ENCODE results near the gene PPP1R18.

Gene PPP1R18

DNA sequence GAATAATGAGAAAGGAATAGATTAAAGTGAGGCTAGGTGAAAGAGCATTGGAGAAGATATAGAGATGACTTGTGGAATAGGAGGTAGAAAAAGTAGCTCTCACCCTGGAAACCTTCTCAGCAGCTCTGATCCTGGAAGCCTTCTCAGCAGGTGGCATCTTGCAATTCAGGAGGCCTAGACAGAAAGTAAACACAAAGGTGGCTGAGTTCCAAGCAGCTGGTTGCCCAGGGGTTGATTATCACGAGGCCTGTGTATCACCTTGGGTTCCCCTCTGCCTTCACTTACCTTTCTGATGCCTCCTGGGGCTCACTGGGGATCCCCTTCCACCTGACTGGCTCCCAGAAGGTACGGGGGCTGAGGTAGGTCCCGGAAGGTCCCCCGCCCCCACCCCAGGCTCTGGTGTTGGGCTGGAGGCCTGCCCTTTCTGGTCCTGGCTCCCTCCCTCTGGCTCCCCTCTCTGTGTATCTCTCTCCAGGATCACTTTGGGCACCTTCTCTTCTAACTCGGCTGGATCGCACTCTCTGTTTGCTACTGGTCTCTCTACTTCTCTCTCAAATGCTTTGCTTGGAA, 20.9 kb upstream of the PPP1R18 start:
- Histone ChIP-seq H3K14ac (ENCODE audit: low read length in 2 of 2) (no peak overlapping the region), H4K8ac (ENCODE audit: low read length) (no peak overlapping the region), H3K36me3 (ENCODE audit: control insufficient read depth in 1 of 2, insufficient read depth in 2 of 2, low read depth in 1 of 2, low read length in 2 of 2) (peaks cover 49 to 85% of the 10 kb centered on the region in 2 experiments), H2AK5ac (ENCODE audit: low read length, severe bottlenecking) (peak overlapping the region; percentile 84), H3K79me1 (replicated peaks; ENCODE audit: low read length, poor library complexity, severe bottlenecking) (peaks cover 12% of the 10 kb centered on the region), H2BK12ac (ENCODE audit: low read length in 2 of 2) (no peak overlapping the region), H2BK15ac (ENCODE audit: low read depth, poor library complexity, severe bottlenecking) (no peak overlapping the region), H2BK120ac (ENCODE audit: low read depth, low read length) (no peak overlapping the region), H3K4me1 (ENCODE audit: control insufficient read depth, insufficient read depth, low read depth, low read length) (peaks cover 13% of the 10 kb centered on the region), H3K18ac (ENCODE audit: low read depth in 1 of 2, low read length in 2 of 2) (no peak overlapping the region), H3K4ac (ENCODE audit: low read depth in 1 of 2, low read length in 2 of 2) (no peak overlapping the region), H4K91ac (ENCODE audit: low read length) (no peak overlapping the region), H3K4me3 (ENCODE audit: insufficient read depth in 1 of 2, low read depth in 1 of 2, low read length in 2 of 2) (no peak overlapping the region), H2AFZ (ENCODE audit: low read depth, low read length) (no peak overlapping the region), H3K9me3 (ENCODE audit: control insufficient read depth, low read length) (no peaks in the 10 kb centered on the region), H3K4me2 (ENCODE audit: low read length, poor library complexity, severe bottlenecking) (no peak overlapping the region), H3K27me3 (ENCODE audit: control insufficient read depth in 1 of 2, insufficient read depth in 1 of 2, low read length in 2 of 2) (no peaks in the 10 kb centered on the region), H2BK5ac (ENCODE audit: low read depth, low read length, poor library complexity, severe bottlenecking) (peak overlapping the region; percentile 54), H3K23ac (ENCODE audit: low read length in 2 of 2) (no peak overlapping the region), H3K27ac (ENCODE audit: low read length, poor library complexity, severe bottlenecking) (peak overlapping the region; percentile 52), H3K9ac (ENCODE audit: low read length) (no peak overlapping the region)
- 86% methylated on average over 6 of the region's 6 CpGs for WGBS
- DNase-seq = no peak

DNA sequence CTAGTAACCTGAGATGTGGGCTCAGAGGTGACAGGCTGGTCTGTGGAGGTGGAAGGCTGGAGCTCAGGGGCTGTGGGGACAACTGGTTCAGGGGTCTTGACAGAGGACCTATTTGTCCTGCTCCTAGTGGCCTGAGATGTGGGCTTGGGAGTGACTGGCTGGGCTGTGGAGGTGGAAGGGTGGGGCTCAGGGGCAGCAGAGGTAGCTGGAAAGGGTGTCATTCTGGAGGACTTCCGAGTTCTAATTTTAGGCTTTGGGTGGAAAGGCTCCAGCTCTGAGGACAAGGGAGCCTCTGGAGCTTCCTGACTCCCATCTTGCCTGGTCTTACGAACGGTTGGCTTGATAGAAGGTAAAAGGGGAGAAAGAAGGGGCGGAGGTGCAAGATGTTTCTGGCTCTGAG, 19.2 kb upstream of the PPP1R18 start:
- no peak overlapping the region for H3K23ac ChIP-seq (ENCODE audit: low read length in 2 of 2)
- H3K18ac ChIP-seq (ENCODE audit: low read depth in 1 of 2, low read length in 2 of 2) = no peak overlapping the region
- H2AK5ac ChIP-seq (ENCODE audit: low read length, severe bottlenecking) = peak overlapping the region; percentile 1
- no peak overlapping the region for H3K4me2 ChIP-seq (ENCODE audit: low read length, poor library complexity, severe bottlenecking)
- no peak overlapping the region for H3K4me3 ChIP-seq (ENCODE audit: insufficient read depth in 1 of 2, low read depth in 1 of 2, low read length in 2 of 2)
- H2BK12ac ChIP-seq (ENCODE audit: low read length in 2 of 2) = no peak overlapping the region
- no peaks in the 10 kb centered on the region for H3K27me3 ChIP-seq (ENCODE audit: control insufficient read depth in 1 of 2, insufficient read depth in 1 of 2, low read length in 2 of 2)
- DNase-seq = no peak
- WGBS = 97% methylated on average over 4 of the region's 4 CpGs
- no peaks in the 10 kb centered on the region for H3K9me3 ChIP-seq (ENCODE audit: control insufficient read depth, low read length)
- H2BK5ac ChIP-seq (ENCODE audit: low read depth, low read length, poor library complexity, severe bottlenecking) = no peak overlapping the region
- H3K4me1 ChIP-seq (ENCODE audit: control insufficient read depth, insufficient read depth, low read depth, low read length) = peaks cover 13% of the 10 kb centered on the region
- no peak overlapping the region for H2BK15ac ChIP-seq (ENCODE audit: low read depth, poor library complexity, severe bottlenecking)
- no peak overlapping the region for H3K14ac ChIP-seq (ENCODE audit: low read length in 2 of 2)
- no peak overlapping the region for H4K8ac ChIP-seq (ENCODE audit: low read length)
- H2AFZ ChIP-seq (ENCODE audit: low read depth, low read length) = no peak overlapping the region
- no peak overlapping the region for H3K9ac ChIP-seq (ENCODE audit: low read length)
- H3K36me3 ChIP-seq (ENCODE audit: control insufficient read depth in 1 of 2, insufficient read depth in 2 of 2, low read depth in 1 of 2, low read length in 2 of 2) = peaks cover 33 to 69% of the 10 kb centered on the region in 2 experiments
- H3K4ac ChIP-seq (ENCODE audit: low read depth in 1 of 2, low read length in 2 of 2) = no peak overlapping the region
- H3K27ac ChIP-seq (ENCODE audit: low read length, poor library complexity, severe bottlenecking) = no peak overlapping the region
- no peak overlapping the region for H2BK120ac ChIP-seq (ENCODE audit: low read depth, low read length)
- no peak overlapping the region for H4K91ac ChIP-seq (ENCODE audit: low read length)
- H3K79me1 ChIP-seq (replicated peaks; ENCODE audit: low read length, poor library complexity, severe bottlenecking) = peaks cover 2% of the 10 kb centered on the region

DNA sequence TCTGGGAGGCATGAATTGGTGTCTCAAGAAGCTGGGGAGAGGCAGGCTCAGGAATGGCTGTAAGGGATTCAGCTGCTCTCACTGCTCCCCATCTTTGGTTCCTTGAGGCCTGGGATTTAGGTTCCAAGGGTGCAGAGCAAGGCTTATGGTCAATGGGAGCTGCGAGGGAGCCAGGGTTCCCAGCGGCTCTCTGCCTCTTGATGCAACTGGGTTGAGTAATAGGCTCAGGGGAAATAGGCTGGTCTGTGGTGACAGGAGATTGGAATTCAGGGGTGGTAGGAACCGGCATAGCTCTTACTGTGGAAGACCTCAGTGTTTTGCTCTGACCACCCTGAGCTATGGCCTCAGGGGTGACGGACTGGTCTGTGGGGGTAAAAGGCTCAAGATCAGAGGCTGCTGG, 17.4 kb upstream of the PPP1R18 start:
- Histone ChIP-seq H3K23ac (ENCODE audit: low read length in 2 of 2) (no peak overlapping the region), H2BK120ac (ENCODE audit: low read depth, low read length) (no peak overlapping the region), H3K18ac (ENCODE audit: low read depth in 1 of 2, low read length in 2 of 2) (no peak overlapping the region), H2BK15ac (ENCODE audit: low read depth, poor library complexity, severe bottlenecking) (no peak overlapping the region), H3K4me1 (ENCODE audit: control insufficient read depth, insufficient read depth, low read depth, low read length) (peaks cover 8% of the 10 kb centered on the region), H3K14ac (ENCODE audit: low read length in 2 of 2) (no peak overlapping the region), H4K8ac (ENCODE audit: low read length) (no peak overlapping the region), H2AFZ (ENCODE audit: low read depth, low read length) (no peak overlapping the region), H2BK5ac (ENCODE audit: low read depth, low read length, poor library complexity, severe bottlenecking) (no peak overlapping the region), H2AK5ac (ENCODE audit: low read length, severe bottlenecking) (no peak overlapping the region), H3K4me3 (ENCODE audit: insufficient read depth in 1 of 2, low read depth in 1 of 2, low read length in 2 of 2) (no peak overlapping the region), H2BK12ac (ENCODE audit: low read length in 2 of 2) (no peak overlapping the region), H3K27ac (ENCODE audit: low read length, poor library complexity, severe bottlenecking) (no peak overlapping the region), H3K9ac (ENCODE audit: low read length) (no peak overlapping the region), H3K4me2 (ENCODE audit: low read length, poor library complexity, severe bottlenecking) (no peak overlapping the region), H4K91ac (ENCODE audit: low read length) (no peak overlapping the region), H3K4ac (ENCODE audit: low read depth in 1 of 2, low read length in 2 of 2) (no peak overlapping the region), H3K27me3 (ENCODE audit: control insufficient read depth in 1 of 2, insufficient read depth in 1 of 2, low read length in 2 of 2) (no peaks in the 10 kb centered on the region), H3K79me1 (replicated peaks; ENCODE audit: low read length, poor library complexity, severe bottlenecking) (peaks cover 1% of the 10 kb centered on the region), H3K9me3 (ENCODE audit: control insufficient read depth, low read length) (no peaks in the 10 kb centered on the region), H3K36me3 (ENCODE audit: control insufficient read depth in 1 of 2, insufficient read depth in 2 of 2, low read depth in 1 of 2, low read length in 2 of 2) (peaks cover 36 to 64% of the 10 kb centered on the region in 2 experiments)
- no peak for DNase-seq
- 95% methylated on average over 4 of the region's 4 CpGs for whole genome bisulfite sequencing

DNA sequence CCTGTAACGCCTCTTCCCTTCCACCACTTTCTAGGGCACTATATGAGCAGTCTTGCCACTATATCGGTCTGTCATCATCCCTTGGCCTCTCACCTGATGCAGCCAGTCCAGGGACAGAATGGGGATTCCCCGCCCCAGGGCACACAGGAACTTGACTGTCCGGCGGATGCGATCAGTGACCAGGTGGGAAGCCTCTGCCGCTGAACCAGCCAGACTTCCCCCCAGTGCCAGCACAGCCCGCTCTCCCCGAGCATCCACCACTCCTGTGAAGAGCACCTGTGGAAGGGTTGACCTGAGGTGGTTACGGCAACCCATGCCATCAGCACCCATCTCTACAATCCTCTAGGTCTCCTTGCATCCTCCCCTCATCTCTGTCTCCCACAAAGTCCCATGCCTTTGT, 16.6 kb upstream of the PPP1R18 start:
- no peak overlapping the region for H2BK12ac ChIP-seq (ENCODE audit: low read length in 2 of 2)
- H3K4me3 ChIP-seq (ENCODE audit: insufficient read depth in 1 of 2, low read depth in 1 of 2, low read length in 2 of 2) = no peak overlapping the region
- no peak overlapping the region for H3K4me2 ChIP-seq (ENCODE audit: low read length, poor library complexity, severe bottlenecking)
- no peak overlapping the region for H2BK120ac ChIP-seq (ENCODE audit: low read depth, low read length)
- H2AFZ ChIP-seq (ENCODE audit: low read depth, low read length) = no peak overlapping the region
- no peak overlapping the region for H3K18ac ChIP-seq (ENCODE audit: low read depth in 1 of 2, low read length in 2 of 2)
- no peaks in the 10 kb centered on the region for H3K79me1 ChIP-seq (replicated peaks; ENCODE audit: low read length, poor library complexity, severe bottlenecking)
- peaks cover 39 to 59% of the 10 kb centered on the region in 2 experiments for H3K36me3 ChIP-seq (ENCODE audit: control insufficient read depth in 1 of 2, insufficient read depth in 2 of 2, low read depth in 1 of 2, low read length in 2 of 2)
- H3K9ac ChIP-seq (ENCODE audit: low read length) = no peak overlapping the region
- no peak overlapping the region for H4K91ac ChIP-seq (ENCODE audit: low read length)
- H2BK5ac ChIP-seq (ENCODE audit: low read depth, low read length, poor library complexity, severe bottlenecking) = no peak overlapping the region
- no peak for DNase-seq
- H3K4ac ChIP-seq (ENCODE audit: low read depth in 1 of 2, low read length in 2 of 2) = no peak overlapping the region
- H4K8ac ChIP-seq (ENCODE audit: low read length) = no peak overlapping the region
- no peak overlapping the region for H3K14ac ChIP-seq (ENCODE audit: low read length in 2 of 2)
- no peak overlapping the region for H3K27ac ChIP-seq (ENCODE audit: low read length, poor library complexity, severe bottlenecking)
- H2BK15ac ChIP-seq (ENCODE audit: low read depth, poor library complexity, severe bottlenecking) = no peak overlapping the region
- 98% methylated on average over 9 of the region's 10 CpGs for WGBS
- H2AK5ac ChIP-seq (ENCODE audit: low read length, severe bottlenecking) = no peak overlapping the region
- no peaks in the 10 kb centered on the region for H3K9me3 ChIP-seq (ENCODE audit: control insufficient read depth, low read length)
- H3K23ac ChIP-seq (ENCODE audit: low read length in 2 of 2) = no peak overlapping the region
- H3K4me1 ChIP-seq (ENCODE audit: control insufficient read depth, insufficient read depth, low read depth, low read length) = peaks cover 8% of the 10 kb centered on the region
- H3K27me3 ChIP-seq (ENCODE audit: control insufficient read depth in 1 of 2, insufficient read depth in 1 of 2, low read length in 2 of 2) = no peaks in the 10 kb centered on the region
